T-cell (primary cell): ENCODE measurements around the gene SERPINE1. TPM values are rescaled to one million over a fixed set of nuclear protein-coding genes. Genes with fewer than 3 reads are reported as not detected.

ENCODE experiments used
- ATAC-seq, 4 experiments: fragments of 200-7000 bp in 3 of 4; fragments of 150-1000 bp in 1 of 4; cut with Tn5 transposase; replicated peaks in 1 of 4; 1 replicate in 3 of 4; 2 replicates in 1 of 4; pipeline ENCODE4 v1.10.0; 2021; ENCODE audit warnings: moderate library complexity in 3 of 4, mild to moderate bottlenecking in 2 of 4, moderate number of reproducible peaks in 1 of 4
- CTCF ChIA-PET, 2 donors: fragments of 300-600 bp; sonication (Branson Sonifier 250); formaldehyde crosslinking; loops; one replicate each; lab custom pipeline; 2022; ENCODE audit warnings: antibody characterized with exemption in 2 of 2; lab: Charles Lee
- POLR2A ChIA-PET, 2 donors: fragments of 300-600 bp; sonication (Branson Sonifier 250); formaldehyde crosslinking; loops; one replicate each; lab custom pipeline; 2022; ENCODE audit warnings: antibody characterized with exemption in 2 of 2; lab: Charles Lee
- DNase-seq, 35 experiments: peaks; one replicate each; pipeline versions ENCODE4 v3.0.0 to v3.0.0-alpha.2; 2013 to 2023
- H3K27ac ChIP-seq: one replicate; pipeline ENCODE4 v1.5.1; 2013; ENCODE audit warnings: low read length
- H3K27me3 ChIP-seq, 2 experiments: replicated peaks in 1 of 2; 1 replicate in 1 of 2; 2 replicates in 1 of 2; pipeline versions ENCODE4 v1.6.1 to v1.7.0; 2013; ENCODE audit warnings: low read length in 1 of 2, mixed read lengths in 1 of 2; ENCODE audit not compliant: control insufficient read depth in 2 of 2, insufficient read depth in 2 of 2; ENCODE audit errors: extremely low read depth in 1 of 2
- H3K36me3 ChIP-seq, 2 donors: 1 replicate in 1 of 2; 2 replicates in 1 of 2; pipeline versions ENCODE4 v1.6.1 to v1.7.0; 2013; ENCODE audit warnings: low read length in 1 of 2; ENCODE audit not compliant: control insufficient read depth in 2 of 2, insufficient read depth in 1 of 2; ENCODE audit errors: extremely low read depth in 1 of 2
- H3K4me1 ChIP-seq, 2 experiments: 1 replicate in 1 of 2; 2 replicates in 1 of 2; pipeline versions ENCODE4 v1.6.1 to v1.7.0; 2013; ENCODE audit warnings: low read length in 2 of 2, mixed read lengths in 1 of 2; ENCODE audit not compliant: insufficient read depth in 2 of 2, control insufficient read depth in 1 of 2; ENCODE audit errors: extremely low read depth in 1 of 2
- H3K4me3 ChIP-seq, 2 donors: 1 replicate in 1 of 2; 2 replicates in 1 of 2; pipeline versions ENCODE4 v1.5.1 to v1.7.0; 2013; ENCODE audit warnings: mild to moderate bottlenecking in 2 of 2, low read length in 1 of 2, moderate library complexity in 1 of 2; ENCODE audit not compliant: control insufficient read depth in 1 of 2; ENCODE audit errors: extremely low read depth in 1 of 2
- H3K9me3 ChIP-seq: 2 replicates; pipeline ENCODE4 v1.7.0; 2013
- H3K27ac Mint-ChIP-seq, 2 donors: one replicate each; pipeline ENCODE4 v1.8.0; 2020 to 2021; ENCODE audit warnings: mild to moderate bottlenecking in 2 of 2, mixed read lengths in 2 of 2
- H3K27me3 Mint-ChIP-seq, 2 donors: one replicate each; pipeline ENCODE4 v1.8.0; 2021 to 2022; ENCODE audit warnings: mixed read lengths in 2 of 2
- H3K36me3 Mint-ChIP-seq: one replicate; pipeline ENCODE4 v1.8.0; 2021; ENCODE audit warnings: mixed read lengths
- H3K4me1 Mint-ChIP-seq, 3 donors: one replicate each; pipeline ENCODE4 v1.8.0; 2020 to 2022; ENCODE audit warnings: mixed read lengths in 3 of 3, mild to moderate bottlenecking in 1 of 3
- H3K4me3 Mint-ChIP-seq, 3 donors: one replicate each; pipeline ENCODE4 v1.8.0; 2020 to 2022; ENCODE audit warnings: mild to moderate bottlenecking in 3 of 3, mixed read lengths in 3 of 3, moderate library complexity in 3 of 3
- H3K9me3 Mint-ChIP-seq, 3 donors: one replicate each; pipeline ENCODE4 v1.8.0; 2020 to 2022; ENCODE audit warnings: mixed read lengths in 3 of 3
- WGBS: methylation state at CpG from one replicate; pipeline ENCODE4 v1.1.5; 2013; ENCODE audit warnings: missing lambda C conversion rate; ENCODE audit not compliant: insufficient coverage; 5-methylcytosine and 5-hydroxymethylcytosine counted together
- total RNA-seq, 35 experiments: library from RNA in 6 of 35; stranded (reverse) in 6 of 35; fragments of 120-200 nt in 1 of 35; gene quantifications; one replicate each; pipeline versions ENCODE4 v1.2.1 to v1.2.4 and lab custom pipeline; 2013 to 2026

The SERPINE1 gene
- total RNA-seq, 5 donors from 2014 or later (not counting 1 experiment from before 2014, with no cell fraction given), result 0.18 to 0.79 (median 0.51) TPM; not detected in 1

DNA sequence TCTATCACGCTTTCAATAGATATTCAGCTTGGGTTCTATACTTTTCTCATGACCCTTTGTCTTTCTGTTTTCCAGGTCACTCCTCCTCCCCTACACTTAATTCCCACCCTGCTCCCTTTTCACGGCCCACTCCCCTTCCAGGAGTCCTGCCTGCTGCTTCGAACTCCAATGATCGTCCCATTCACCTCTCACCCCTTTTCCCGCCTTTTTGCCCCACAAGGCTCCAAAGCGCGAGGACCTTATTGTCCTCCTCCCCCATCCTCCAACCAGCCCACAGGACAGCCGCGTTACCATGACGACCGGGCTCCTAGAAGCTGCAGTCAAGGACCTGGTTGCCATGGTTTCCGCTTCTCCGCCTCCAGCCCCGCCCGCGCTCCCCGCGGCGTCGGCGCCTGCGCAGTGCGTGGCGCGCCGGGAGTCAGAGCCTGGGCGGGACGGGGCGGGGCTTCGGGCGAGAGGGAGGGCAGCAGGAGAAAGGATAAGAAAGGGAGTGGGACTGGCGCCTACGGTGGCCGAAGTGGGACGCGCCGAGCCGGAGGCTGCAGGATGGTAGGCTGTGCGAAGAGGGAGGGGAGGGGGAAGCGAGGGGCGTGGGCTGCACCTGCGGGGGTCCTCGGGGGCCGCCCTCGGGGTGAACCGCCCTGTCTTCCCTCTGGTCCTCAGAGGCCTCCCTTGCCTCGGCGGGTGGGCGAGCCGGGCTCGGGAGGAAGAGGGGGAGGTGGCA is 27.2 kb downstream of the SERPINE1 start, which contains the start of gene AP1S1:
Gene AP1S1 (plus strand): TSS at position 508 of the 724 bp plus-strand sequence. CDS start 39 bp downstream, at position 547.
- Mint-ChIP-seq H3K4me3 (peak within 1 kb of the TSS; percentile 73 to 82 (median 77)), H3K27me3 (peaks cover 8 to 11% of the 10 kb centered on the region in 2 donors), H3K36me3 (peaks cover 13% of the 10 kb centered on the region), H3K4me1 (peaks cover 12 to 17% (median 14%) of the 10 kb centered on the region in 3 donors), H3K9me3 (no peaks in the 10 kb centered on the region), H3K27ac (peak within 1 kb of the TSS; percentile 27 to 41)
- CTCF ChIA-PET, result interaction anchor here in 1 of 2 donors (0.6 to 1.0 kb wide), 3 partner anchors 9 to 38 kb away, joined by 4 to 14 read pairs (median 4); no protein-coding TSS in a partner anchor
- ATAC-seq, result peak; percentile 88 to 94 (median 90)
- Histone ChIP-seq H3K9me3 (no peaks in the 10 kb centered on the region), H3K27ac (no peak within 1 kb of the TSS), H3K27me3 (peaks cover 0 to 11% of the 10 kb centered on the region in 2 experiments), H3K4me3 (peak within 1 kb of the TSS; percentile 26 to 70), H3K4me1 (peaks cover 0 to 20% of the 10 kb centered on the region in 2 experiments), H3K36me3 (peaks cover 0 to 6% of the 10 kb centered on the region in 2 donors)
- peak; percentile 69 to 97 (median 84) for DNase-seq
- POLR2A ChIA-PET, result no interaction called here
- WGBS, result 1% methylated on average over 44 of the region's 51 CpGs

DNA sequence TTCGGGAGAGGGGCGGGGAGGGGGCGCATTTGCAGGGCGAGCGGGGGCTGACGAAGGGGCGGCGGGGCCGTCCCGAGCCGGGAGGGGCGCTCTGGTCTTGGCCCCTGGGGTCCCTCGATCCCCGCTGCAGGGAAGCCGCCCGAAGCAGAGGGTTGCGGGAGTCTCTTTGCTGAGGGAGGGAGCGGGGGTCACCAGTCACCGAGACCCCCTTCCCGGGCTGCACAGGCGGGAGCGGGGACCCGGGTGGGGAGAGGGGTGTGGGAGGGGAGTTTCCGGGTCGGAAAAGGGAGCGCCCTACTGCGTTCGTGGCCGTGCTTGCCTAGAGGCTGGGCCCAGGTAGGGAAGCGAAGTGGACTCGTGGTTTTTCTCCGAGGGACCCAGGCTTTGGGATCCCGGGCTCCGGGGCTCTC is 27.8 kb downstream of the SERPINE1 start:
- no peaks in the 10 kb centered on the region for H3K9me3 Mint-ChIP-seq
- H3K27me3 Mint-ChIP-seq, result peaks cover 3 to 5% of the 10 kb centered on the region in 2 donors
- H3K27ac Mint-ChIP-seq, result no peak overlapping the region
- H3K36me3 ChIP-seq, result peaks cover 0 to 9% of the 10 kb centered on the region in 2 donors
- ChIA-PET POLR2A (no interaction called here), CTCF (interaction anchor here (0.9 to 1.0 kb wide), 2 partner anchors 11 to 38 kb away, joined by 3 to 14 read pairs; no protein-coding TSS in a partner anchor)
- H3K4me1 ChIP-seq, result peaks cover 0 to 20% of the 10 kb centered on the region in 2 experiments
- no peak for DNase-seq
- H3K9me3 ChIP-seq, result no peaks in the 10 kb centered on the region
- peak overlapping the region; percentile 26 to 70 for H3K4me3 ChIP-seq
- peak overlapping the region; percentile 73 to 82 (median 77) for H3K4me3 Mint-ChIP-seq
- peak; percentile 23 to 35 (median 34) for ATAC-seq
- no peak overlapping the region for H3K27ac ChIP-seq
- 0% methylated on average over 24 of the region's 34 CpGs for WGBS
- peaks cover 12 to 17% (median 14%) of the 10 kb centered on the region in 3 donors for H3K4me1 Mint-ChIP-seq
- H3K36me3 Mint-ChIP-seq, result peaks cover 13% of the 10 kb centered on the region
- H3K27me3 ChIP-seq, result peaks cover 0 to 11% of the 10 kb centered on the region in 2 experiments

- 61% methylated on average over 2 of the region's 4 CpGs for WGBS
- H3K27ac Mint-ChIP-seq, result no peak overlapping the region
- H3K27me3 ChIP-seq, result peaks cover 0 to 17% of the 10 kb centered on the region in 2 experiments
- DNase-seq, result no peak
- H3K36me3 ChIP-seq, result peaks cover 0 to 9% of the 10 kb centered on the region in 2 donors
- H3K9me3 ChIP-seq, result no peaks in the 10 kb centered on the region
- no peak for ATAC-seq
- CTCF ChIA-PET, result interaction anchor here in 1 of 2 donors (0.9 kb wide), 1 partner anchor 38 kb away, joined by 3 read pairs; no protein-coding TSS in a partner anchor
- peaks cover 0 to 20% of the 10 kb centered on the region in 2 experiments for H3K4me1 ChIP-seq
- POLR2A ChIA-PET, result no interaction called here
- H3K27ac ChIP-seq, result no peak overlapping the region
- H3K4me1 Mint-ChIP-seq, result peaks cover 12 to 17% (median 14%) of the 10 kb centered on the region in 3 donors
- peak overlapping the region in 1 of 2 donors; percentile 70 for H3K4me3 ChIP-seq
- no peaks in the 10 kb centered on the region for H3K9me3 Mint-ChIP-seq
- H3K4me3 Mint-ChIP-seq, result peak overlapping the region; percentile 73 to 82 (median 77)
- peaks cover 18% of the 10 kb centered on the region for H3K36me3 Mint-ChIP-seq
- H3K27me3 Mint-ChIP-seq, result peaks cover 0 to 3% of the 10 kb centered on the region in 2 donors
Measured at GRCh38 chr7:101155303-101155702, 28.4 kb downstream of the SERPINE1 start.

DNA sequence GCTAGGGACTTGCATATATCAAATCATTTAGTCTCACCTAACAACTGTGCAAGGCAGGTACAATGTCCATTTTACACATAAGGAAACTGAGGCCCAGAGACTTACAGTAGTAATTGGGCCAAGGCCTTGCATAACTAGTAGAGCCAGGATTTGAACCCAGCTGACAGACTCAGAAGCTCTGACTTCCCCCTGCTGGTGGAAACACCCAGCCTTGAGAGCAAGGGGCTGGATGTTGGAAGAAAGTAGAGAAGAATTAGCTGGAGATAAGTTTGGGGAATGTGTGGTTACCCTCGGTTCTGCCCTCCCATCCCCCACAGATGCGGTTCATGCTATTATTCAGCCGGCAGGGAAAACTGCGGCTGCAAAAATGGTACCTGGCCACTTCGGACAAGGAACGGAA is 29.4 kb downstream of the SERPINE1 start:
- H3K27me3 ChIP-seq, result peaks cover 0 to 25% of the 10 kb centered on the region in 2 experiments
- POLR2A ChIA-PET, result interaction anchor here in 1 of 2 donors (0.5 to 0.6 kb wide), 2 partner anchors 62 to 728 kb away, joined by 3 to 6 read pairs; partner anchors contain the start of genes ZCWPW1 and ZNHIT1
- peaks cover 12 to 17% (median 15%) of the 10 kb centered on the region in 3 donors for H3K4me1 Mint-ChIP-seq
- no peaks in the 10 kb centered on the region for H3K9me3 ChIP-seq
- 96% methylated on average over 4 of the region's 6 CpGs for WGBS
- CTCF ChIA-PET, result interaction anchor here (0.6 to 3.0 kb wide), 6 partner anchors 9 to 1236 kb away, joined by 3 to 13 read pairs (median 3); no protein-coding TSS in a partner anchor
- no peak overlapping the region for H3K4me3 ChIP-seq
- H3K36me3 Mint-ChIP-seq, result peaks cover 22% of the 10 kb centered on the region
- no peak for DNase-seq
- peaks cover 0 to 20% of the 10 kb centered on the region in 2 experiments for H3K4me1 ChIP-seq
- H3K27ac ChIP-seq, result no peak overlapping the region
- no peaks in the 10 kb centered on the region for H3K9me3 Mint-ChIP-seq
- peak overlapping the region in 1 of 3 donors; percentile 34 for H3K4me3 Mint-ChIP-seq
- no peak for ATAC-seq
- peaks cover 0 to 9% of the 10 kb centered on the region in 2 donors for H3K36me3 ChIP-seq
- no peak overlapping the region for H3K27ac Mint-ChIP-seq
- peaks cover 0 to 5% of the 10 kb centered on the region in 2 donors for H3K27me3 Mint-ChIP-seq

- H3K27me3 ChIP-seq, result peaks cover under 1 to 33% of the 10 kb centered on the region in 2 experiments
- Mint-ChIP-seq H3K27me3 (peaks cover 0 to 8% of the 10 kb centered on the region in 2 donors), H3K4me1 (peaks cover 12 to 18% (median 17%) of the 10 kb centered on the region in 3 donors), H3K4me3 (no peak overlapping the region), H3K36me3 (peaks cover 25% of the 10 kb centered on the region), H3K9me3 (no peaks in the 10 kb centered on the region), H3K27ac (no peak overlapping the region)
- H3K4me1 ChIP-seq, result peaks cover 0 to 20% of the 10 kb centered on the region in 2 experiments
- no peak overlapping the region for H3K27ac ChIP-seq
- no peak for ATAC-seq
- WGBS, result 98% methylated on average over 8 of the region's 14 CpGs
- H3K9me3 ChIP-seq, result no peaks in the 10 kb centered on the region
- peaks cover 0 to 9% of the 10 kb centered on the region in 2 donors for H3K36me3 ChIP-seq
- POLR2A ChIA-PET, result interaction anchor here in 1 of 2 donors (0.6 kb wide), 1 partner anchor 61 kb away, joined by 6 read pairs; the partner anchor contains the start of gene ZNHIT1
- DNase-seq, result no peak
- no peak overlapping the region for H3K4me3 ChIP-seq
- CTCF ChIA-PET, result interaction anchor here (0.5 to 3.0 kb wide), 10 partner anchors 8 to 1235 kb away, joined by 3 to 13 read pairs (median 4); no protein-coding TSS in a partner anchor
Measured at GRCh38 chr7:101156866-101157589, 30.1 kb downstream of the SERPINE1 start.
